Measurements from ENCODE around the gene SH3BP2.
"Not testable (repeated sequence)": the region's sequence is repeated elsewhere in the genome, so short reads cannot be mapped to it uniquely, and the experiment has no call there.

The SH3BP2 gene

DNA sequence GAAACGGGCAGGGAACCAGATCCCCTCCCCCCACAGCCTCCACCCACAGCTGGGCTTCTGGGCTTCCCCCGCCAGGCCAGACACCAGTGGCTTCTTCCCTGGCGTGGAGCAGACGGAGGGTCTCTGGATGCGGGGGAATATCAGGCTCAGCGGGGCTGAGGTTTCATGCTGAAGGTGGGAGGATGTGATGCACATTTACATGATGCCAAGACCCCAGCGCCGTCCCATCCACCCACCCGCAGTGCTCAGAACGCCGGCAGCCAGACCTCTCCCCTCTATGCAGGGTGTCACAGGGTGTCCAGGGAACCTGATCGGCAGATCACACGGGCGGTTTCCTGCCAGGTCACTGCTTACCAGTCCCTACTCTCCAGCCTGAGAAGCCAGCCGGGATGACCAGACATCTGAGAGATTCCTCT is 24.0 kb upstream of the SH3BP2 start:
- no peak for ATAC-seq
- TF ChIP-seq ZFP30 (CRISPR knock-in tag; IDR thresholded peaks at IDR 0.05) (no peak), BACH2 (CRISPR knock-in tag; IDR thresholded peaks at IDR 0.05; ENCODE audit: borderline replicate concordance) (no peak), ISL1 (CRISPR knock-in tag; IDR thresholded peaks at IDR 0.05) (no peak), OSR1 (CRISPR knock-in tag; IDR thresholded peaks at IDR 0.05) (no peak), TCF4 (CRISPR knock-in tag; IDR thresholded peaks at IDR 0.05; ENCODE audit: borderline replicate concordance) (no peak), ESRRG (CRISPR knock-in tag; IDR thresholded peaks at IDR 0.05) (no peak), GLIS3 (CRISPR knock-in tag; IDR thresholded peaks at IDR 0.05) (no peak), ZNF70 (CRISPR knock-in tag; IDR thresholded peaks at IDR 0.05) (no peak), SNAI2 (CRISPR knock-in tag; IDR thresholded peaks at IDR 0.05) (no peak), RARB (CRISPR knock-in tag; IDR thresholded peaks at IDR 0.05) (no peak), ZC3H10 (CRISPR knock-in tag; IDR thresholded peaks at IDR 0.05) (no peak), PPARA (CRISPR knock-in tag; IDR thresholded peaks at IDR 0.05; ENCODE audit: borderline replicate concordance) (no peak), TOX (CRISPR knock-in tag; IDR thresholded peaks at IDR 0.05; ENCODE audit: borderline replicate concordance) (no peak), ZNF565 (CRISPR knock-in tag; conservative IDR thresholded peaks at IDR 0.05; ENCODE audit: low read depth) (no peak), ARNTL (CRISPR knock-in tag; IDR thresholded peaks at IDR 0.05; ENCODE audit: borderline replicate concordance, low read depth) (no peak)
- TF ChIP-seq, protein P1, sequence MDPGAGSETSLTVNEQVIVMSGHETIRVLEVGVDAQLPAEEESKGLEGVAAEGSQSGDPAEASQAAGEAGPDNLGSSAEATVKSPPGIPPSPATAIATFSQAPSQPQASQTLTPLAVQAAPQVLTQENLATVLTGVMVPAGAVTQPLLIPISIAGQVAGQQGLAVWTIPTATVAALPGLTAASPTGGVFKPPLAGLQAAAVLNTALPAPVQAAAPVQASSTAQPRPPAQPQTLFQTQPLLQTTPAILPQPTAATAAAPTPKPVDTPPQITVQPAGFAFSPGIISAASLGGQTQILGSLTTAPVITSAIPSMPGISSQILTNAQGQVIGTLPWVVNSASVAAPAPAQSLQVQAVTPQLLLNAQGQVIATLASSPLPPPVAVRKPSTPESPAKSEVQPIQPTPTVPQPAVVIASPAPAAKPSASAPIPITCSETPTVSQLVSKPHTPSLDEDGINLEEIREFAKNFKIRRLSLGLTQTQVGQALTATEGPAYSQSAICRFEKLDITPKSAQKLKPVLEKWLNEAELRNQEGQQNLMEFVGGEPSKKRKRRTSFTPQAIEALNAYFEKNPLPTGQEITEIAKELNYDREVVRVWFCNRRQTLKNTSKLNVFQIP (CRISPR knock-in tag; IDR thresholded peaks at IDR 0.05; ENCODE audit: borderline replicate concordance, low read depth): no peak
- TF ChIP-seq, protein P2, sequence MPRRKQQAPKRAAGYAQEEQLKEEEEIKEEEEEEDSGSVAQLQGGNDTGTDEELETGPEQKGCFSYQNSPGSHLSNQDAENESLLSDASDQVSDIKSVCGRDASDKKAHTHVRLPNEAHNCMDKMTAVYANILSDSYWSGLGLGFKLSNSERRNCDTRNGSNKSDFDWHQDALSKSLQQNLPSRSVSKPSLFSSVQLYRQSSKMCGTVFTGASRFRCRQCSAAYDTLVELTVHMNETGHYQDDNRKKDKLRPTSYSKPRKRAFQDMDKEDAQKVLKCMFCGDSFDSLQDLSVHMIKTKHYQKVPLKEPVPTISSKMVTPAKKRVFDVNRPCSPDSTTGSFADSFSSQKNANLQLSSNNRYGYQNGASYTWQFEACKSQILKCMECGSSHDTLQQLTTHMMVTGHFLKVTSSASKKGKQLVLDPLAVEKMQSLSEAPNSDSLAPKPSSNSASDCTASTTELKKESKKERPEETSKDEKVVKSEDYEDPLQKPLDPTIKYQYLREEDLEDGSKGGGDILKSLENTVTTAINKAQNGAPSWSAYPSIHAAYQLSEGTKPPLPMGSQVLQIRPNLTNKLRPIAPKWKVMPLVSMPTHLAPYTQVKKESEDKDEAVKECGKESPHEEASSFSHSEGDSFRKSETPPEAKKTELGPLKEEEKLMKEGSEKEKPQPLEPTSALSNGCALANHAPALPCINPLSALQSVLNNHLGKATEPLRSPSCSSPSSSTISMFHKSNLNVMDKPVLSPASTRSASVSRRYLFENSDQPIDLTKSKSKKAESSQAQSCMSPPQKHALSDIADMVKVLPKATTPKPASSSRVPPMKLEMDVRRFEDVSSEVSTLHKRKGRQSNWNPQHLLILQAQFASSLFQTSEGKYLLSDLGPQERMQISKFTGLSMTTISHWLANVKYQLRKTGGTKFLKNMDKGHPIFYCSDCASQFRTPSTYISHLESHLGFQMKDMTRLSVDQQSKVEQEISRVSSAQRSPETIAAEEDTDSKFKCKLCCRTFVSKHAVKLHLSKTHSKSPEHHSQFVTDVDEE (CRISPR knock-in tag; IDR thresholded peaks at IDR 0.05): no peak
- TF ChIP-seq, protein P3, sequence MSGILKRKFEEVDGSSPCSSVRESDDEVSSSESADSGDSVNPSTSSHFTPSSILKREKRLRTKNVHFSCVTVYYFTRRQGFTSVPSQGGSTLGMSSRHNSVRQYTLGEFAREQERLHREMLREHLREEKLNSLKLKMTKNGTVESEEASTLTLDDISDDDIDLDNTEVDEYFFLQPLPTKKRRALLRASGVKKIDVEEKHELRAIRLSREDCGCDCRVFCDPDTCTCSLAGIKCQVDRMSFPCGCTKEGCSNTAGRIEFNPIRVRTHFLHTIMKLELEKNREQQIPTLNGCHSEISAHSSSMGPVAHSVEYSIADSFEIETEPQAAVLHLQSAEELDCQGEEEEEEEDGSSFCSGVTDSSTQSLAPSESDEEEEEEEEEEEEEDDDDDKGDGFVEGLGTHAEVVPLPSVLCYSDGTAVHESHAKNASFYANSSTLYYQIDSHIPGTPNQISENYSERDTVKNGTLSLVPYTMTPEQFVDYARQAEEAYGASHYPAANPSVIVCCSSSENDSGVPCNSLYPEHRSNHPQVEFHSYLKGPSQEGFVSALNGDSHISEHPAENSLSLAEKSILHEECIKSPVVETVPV (CRISPR knock-in tag; IDR thresholded peaks at IDR 0.05): no peak
- TF ChIP-seq, protein P4, sequence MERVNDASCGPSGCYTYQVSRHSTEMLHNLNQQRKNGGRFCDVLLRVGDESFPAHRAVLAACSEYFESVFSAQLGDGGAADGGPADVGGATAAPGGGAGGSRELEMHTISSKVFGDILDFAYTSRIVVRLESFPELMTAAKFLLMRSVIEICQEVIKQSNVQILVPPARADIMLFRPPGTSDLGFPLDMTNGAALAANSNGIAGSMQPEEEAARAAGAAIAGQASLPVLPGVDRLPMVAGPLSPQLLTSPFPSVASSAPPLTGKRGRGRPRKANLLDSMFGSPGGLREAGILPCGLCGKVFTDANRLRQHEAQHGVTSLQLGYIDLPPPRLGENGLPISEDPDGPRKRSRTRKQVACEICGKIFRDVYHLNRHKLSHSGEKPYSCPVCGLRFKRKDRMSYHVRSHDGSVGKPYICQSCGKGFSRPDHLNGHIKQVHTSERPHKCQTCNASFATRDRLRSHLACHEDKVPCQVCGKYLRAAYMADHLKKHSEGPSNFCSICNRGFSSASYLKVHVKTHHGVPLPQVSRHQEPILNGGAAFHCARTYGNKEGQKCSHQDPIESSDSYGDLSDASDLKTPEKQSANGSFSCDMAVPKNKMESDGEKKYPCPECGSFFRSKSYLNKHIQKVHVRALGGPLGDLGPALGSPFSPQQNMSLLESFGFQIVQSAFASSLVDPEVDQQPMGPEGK (CRISPR knock-in tag; IDR thresholded peaks at IDR 0.05; ENCODE audit: borderline replicate concordance): no peak
- TF ChIP-seq, protein P5, sequence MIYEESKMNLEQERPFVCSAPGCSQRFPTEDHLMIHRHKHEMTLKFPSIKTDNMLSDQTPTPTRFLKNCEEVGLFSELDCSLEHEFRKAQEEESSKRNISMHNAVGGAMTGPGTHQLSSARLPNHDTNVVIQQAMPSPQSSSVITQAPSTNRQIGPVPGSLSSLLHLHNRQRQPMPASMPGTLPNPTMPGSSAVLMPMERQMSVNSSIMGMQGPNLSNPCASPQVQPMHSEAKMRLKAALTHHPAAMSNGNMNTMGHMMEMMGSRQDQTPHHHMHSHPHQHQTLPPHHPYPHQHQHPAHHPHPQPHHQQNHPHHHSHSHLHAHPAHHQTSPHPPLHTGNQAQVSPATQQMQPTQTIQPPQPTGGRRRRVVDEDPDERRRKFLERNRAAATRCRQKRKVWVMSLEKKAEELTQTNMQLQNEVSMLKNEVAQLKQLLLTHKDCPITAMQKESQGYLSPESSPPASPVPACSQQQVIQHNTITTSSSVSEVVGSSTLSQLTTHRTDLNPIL (CRISPR knock-in tag; IDR thresholded peaks at IDR 0.05; ENCODE audit: low read depth): no peak

DNA sequence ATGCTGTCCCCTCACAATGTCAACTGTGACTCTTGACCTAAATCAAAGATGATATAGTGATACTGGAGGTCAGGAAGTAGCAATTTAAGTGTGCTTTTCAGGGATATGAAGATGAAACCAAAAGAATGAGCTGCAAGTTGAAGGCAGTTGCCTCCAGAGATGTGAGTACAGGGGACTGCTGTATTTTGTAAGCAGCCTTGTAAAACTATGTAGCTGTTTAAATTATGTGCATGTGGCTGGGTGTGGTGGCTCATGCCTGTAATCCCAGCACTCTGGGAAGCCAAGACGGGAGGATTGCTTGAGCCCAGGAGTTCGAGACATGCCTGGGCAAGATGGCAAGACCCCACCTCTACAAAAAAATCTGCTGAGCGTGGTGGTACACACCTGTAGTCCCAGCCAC is 21.6 kb upstream of the SH3BP2 start:
- TF ChIP-seq ZNF70 (CRISPR knock-in tag; IDR thresholded peaks at IDR 0.05) (no peak), ARNTL (CRISPR knock-in tag; IDR thresholded peaks at IDR 0.05; ENCODE audit: borderline replicate concordance, low read depth) (no peak), ZFP30 (CRISPR knock-in tag; IDR thresholded peaks at IDR 0.05) (no peak), TOX (CRISPR knock-in tag; IDR thresholded peaks at IDR 0.05; ENCODE audit: borderline replicate concordance) (no peak), ZNF565 (CRISPR knock-in tag; conservative IDR thresholded peaks at IDR 0.05; ENCODE audit: low read depth) (no peak), ZNF8 (CRISPR knock-in tag; IDR thresholded peaks at IDR 0.05) (no peak), CSDC2 (CRISPR knock-in tag; IDR thresholded peaks at IDR 0.05) (no peak), SNAI2 (CRISPR knock-in tag; IDR thresholded peaks at IDR 0.05) (no peak), ISL1 (CRISPR knock-in tag; IDR thresholded peaks at IDR 0.05) (no peak), RARB (CRISPR knock-in tag; IDR thresholded peaks at IDR 0.05) (no peak), GLIS3 (CRISPR knock-in tag; IDR thresholded peaks at IDR 0.05) (no peak), ZFP3 (CRISPR knock-in tag; IDR thresholded peaks at IDR 0.05) (no peak), ZC3H10 (CRISPR knock-in tag; IDR thresholded peaks at IDR 0.05) (no peak)
- TF ChIP-seq, protein P4 (CRISPR knock-in tag; IDR thresholded peaks at IDR 0.05; ENCODE audit: borderline replicate concordance): no peak
- TF ChIP-seq, protein P2 (CRISPR knock-in tag; IDR thresholded peaks at IDR 0.05): no peak
- TF ChIP-seq, protein P5 (CRISPR knock-in tag; IDR thresholded peaks at IDR 0.05; ENCODE audit: low read depth): no peak
- no peak for ATAC-seq

DNA sequence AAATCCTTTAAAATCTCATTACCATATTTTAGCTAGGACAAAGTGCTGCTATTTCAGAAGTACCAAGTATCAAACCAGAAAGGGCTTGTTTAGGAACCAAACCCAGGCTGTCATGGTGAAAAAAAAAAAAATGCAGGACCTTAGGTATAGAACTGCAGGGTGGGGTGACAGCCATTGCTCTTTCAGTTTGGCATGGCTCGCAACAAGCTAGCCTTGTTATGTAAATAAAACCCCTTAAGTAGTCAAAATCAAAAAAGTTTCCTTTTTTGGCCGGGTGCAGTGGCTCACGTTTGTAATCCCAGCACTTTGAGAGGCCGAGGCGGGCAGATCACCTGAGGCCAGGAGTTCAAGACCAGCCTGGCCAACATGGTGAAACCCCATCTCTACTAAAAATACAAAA is 12.2 kb upstream of the SH3BP2 start:
- not testable (repeated sequence) for ATAC-seq

Measured in SK-N-SH treated with all-trans-retinoic acid at 6 μM for 48 hours (cell line).